Body of pancreas (tissue), 4 donors: ENCODE measurements around the gene APOL1.

Experiments used
- POLR2A ChIP-seq, 3 donors: fragments of 450-650 bp; IDR thresholded peaks; one replicate each; pipeline ENCODE4 v1.6.1; 2016; ENCODE audit warnings: antibody characterized with exemption in 3 of 3, mild to moderate bottlenecking in 2 of 3
- TF ChIP-seq, protein P1 (sequence below), 7 experiments: fragments of 450-650 bp in 4 of 7; fragments of 200-600 bp in 3 of 7; sonication (generic) in 3 of 7; IDR thresholded peaks; one replicate each; pipeline ENCODE4 v1.5.1; 2016 to 2019; ENCODE audit warnings: antibody characterized with exemption in 7 of 7

DNA sequence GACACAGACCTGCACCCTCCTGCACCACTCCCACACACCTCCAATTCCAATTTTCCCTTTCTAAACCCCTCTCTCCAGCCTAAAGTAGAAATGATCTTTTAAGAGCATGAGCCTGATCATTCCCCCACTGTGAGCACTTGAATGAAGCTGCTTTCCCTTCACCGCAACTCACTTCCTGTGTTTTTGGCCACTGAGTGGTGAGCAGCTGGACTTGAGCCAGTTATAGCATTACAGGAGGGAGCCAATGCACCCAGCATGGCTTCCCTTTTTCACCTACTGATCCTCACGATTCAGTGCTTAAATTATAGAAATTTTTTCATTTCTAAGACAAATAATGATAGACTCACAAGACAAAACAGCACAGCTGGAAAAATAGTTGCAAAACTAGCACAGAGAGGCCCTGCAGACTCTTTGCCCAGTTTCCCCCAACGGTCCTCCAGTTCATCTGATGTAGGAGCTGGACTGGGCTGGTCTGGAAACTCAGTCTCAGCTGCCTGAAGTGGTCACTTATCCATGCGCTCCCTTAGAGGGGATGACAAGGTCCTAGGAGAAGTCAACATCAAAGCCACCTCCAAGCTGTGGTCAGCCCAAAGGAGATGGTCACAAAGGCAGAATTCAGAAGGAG, 41.6 kb upstream of the APOL1 start:
- TF ChIP-seq, protein P1, sequence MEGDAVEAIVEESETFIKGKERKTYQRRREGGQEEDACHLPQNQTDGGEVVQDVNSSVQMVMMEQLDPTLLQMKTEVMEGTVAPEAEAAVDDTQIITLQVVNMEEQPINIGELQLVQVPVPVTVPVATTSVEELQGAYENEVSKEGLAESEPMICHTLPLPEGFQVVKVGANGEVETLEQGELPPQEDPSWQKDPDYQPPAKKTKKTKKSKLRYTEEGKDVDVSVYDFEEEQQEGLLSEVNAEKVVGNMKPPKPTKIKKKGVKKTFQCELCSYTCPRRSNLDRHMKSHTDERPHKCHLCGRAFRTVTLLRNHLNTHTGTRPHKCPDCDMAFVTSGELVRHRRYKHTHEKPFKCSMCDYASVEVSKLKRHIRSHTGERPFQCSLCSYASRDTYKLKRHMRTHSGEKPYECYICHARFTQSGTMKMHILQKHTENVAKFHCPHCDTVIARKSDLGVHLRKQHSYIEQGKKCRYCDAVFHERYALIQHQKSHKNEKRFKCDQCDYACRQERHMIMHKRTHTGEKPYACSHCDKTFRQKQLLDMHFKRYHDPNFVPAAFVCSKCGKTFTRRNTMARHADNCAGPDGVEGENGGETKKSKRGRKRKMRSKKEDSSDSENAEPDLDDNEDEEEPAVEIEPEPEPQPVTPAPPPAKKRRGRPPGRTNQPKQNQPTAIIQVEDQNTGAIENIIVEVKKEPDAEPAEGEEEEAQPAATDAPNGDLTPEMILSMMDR (IDR thresholded peaks at IDR 0.05), result no peak
- TF ChIP-seq POLR2A (IDR thresholded peaks at IDR 0.05), result no peak
